GM12878 (cell line): ENCODE data around the gene TIGAR. TPM values are rescaled to one million over a fixed set of nuclear protein-coding genes. Genes with fewer than 3 reads are reported as not detected.

Source experiments
- ATAC-seq: fragments of 200-7000 bp; cut with Tn5 transposase; 3 replicates; pipeline ENCODE4 v1.9.1; 2020; ENCODE audit warnings: mild to moderate bottlenecking, moderate library complexity
- BruUV-seq: library from RNA; stranded (reverse); fragments of 400-500 nt; replicated peaks from 2 replicates; lab custom pipeline; 2021; lab: Mats Ljungman, UMichigan
- CTCF ChIA-PET: fragments of 300-600 bp; sonication (Branson Sonifier 250); formaldehyde crosslinking; extraction: SDS; loops from one replicate; lab custom pipeline; 2021; ENCODE audit warnings: inconsistent platforms; lab: Yijun Ruan, JAX
- POLR2A ChIA-PET: fragments of 350-600 bp; formaldehyde crosslinking; extraction: SDS; loops from one replicate; lab custom pipeline; 2021; ENCODE audit warnings: inconsistent platforms; lab: Charles Lee
- RAD21 ChIA-PET: fragments of 300-600 bp; sonication (Branson Sonifier 250); formaldehyde crosslinking; loops from one replicate; lab custom pipeline; 2023; ENCODE audit warnings: antibody characterized with exemption; ENCODE audit not compliant: unreplicated experiment; lab: Charles Lee
- SMC1A ChIA-PET: fragments of 300-600 bp; sonication (Branson Sonifier 250); formaldehyde crosslinking; loops from one replicate; lab custom pipeline; 2023; ENCODE audit not compliant: unreplicated experiment, uncharacterized antibody; lab: Charles Lee
- DNase-seq: peaks from one replicate; pipeline ENCODE4 v3.0.0-alpha.2; 2011; ENCODE audit warnings: low read depth, low spot score
- FAIRE-seq: peaks from 3 replicates; lab custom pipeline; 2011; peaks lifted over from hg19 to GRCh38; lab: Jason Lieb, UNC
- H2AFZ ChIP-seq: 2 replicates; pipeline ENCODE4 v1.6.0; 2011; ENCODE audit warnings: low read depth, low read length, control low read depth; ENCODE audit not compliant: control insufficient read depth
- H3K27ac ChIP-seq: 2 replicates; pipeline ENCODE4 v1.5.1; 2011; ENCODE audit warnings: control low read depth; ENCODE audit not compliant: control insufficient read depth, insufficient read depth
- H3K27me3 ChIP-seq, 2 experiments: replicated peaks in 1 of 2; 2 replicates each; pipeline versions ENCODE4 v1.6.0 to v1.6.1; 2011; ENCODE audit warnings: low read length in 1 of 2; ENCODE audit not compliant: control insufficient read depth in 2 of 2, insufficient read depth in 2 of 2
- H3K36me3 ChIP-seq, 2 experiments: 2 replicates each; pipeline ENCODE4 v1.5.1; 2011; ENCODE audit warnings: low read length in 1 of 2; ENCODE audit not compliant: control insufficient read depth in 2 of 2, insufficient read depth in 2 of 2
- H3K4me1 ChIP-seq: 2 replicates; pipeline ENCODE4 v1.6.1; 2011; ENCODE audit warnings: mild to moderate bottlenecking, low read length, moderate library complexity, mixed read lengths; ENCODE audit not compliant: control insufficient read depth, insufficient read depth
- H3K4me2 ChIP-seq: 2 replicates; pipeline ENCODE4 v1.6.0; 2011; ENCODE audit warnings: control low read depth; ENCODE audit not compliant: control insufficient read depth, insufficient read depth
- H3K4me3 ChIP-seq: fragments of 200-600 bp; sonication (generic); 2 replicates; pipeline ENCODE4 v1.5.1; 2016
- H3K79me2 ChIP-seq: 2 replicates; pipeline ENCODE4 v1.6.0; 2011; ENCODE audit warnings: low read length; ENCODE audit not compliant: control insufficient read depth, insufficient read depth
- H3K9ac ChIP-seq: 2 replicates; pipeline ENCODE4 v1.8.0; 2011; ENCODE audit warnings: low read length, control low read depth, mixed read lengths; ENCODE audit not compliant: control insufficient read depth, insufficient read depth
- H3K9me3 ChIP-seq: replicated peaks from 3 replicates; pipeline ENCODE4 v1.5.1; 2011; ENCODE audit warnings: mild to moderate bottlenecking, low read length; ENCODE audit not compliant: control insufficient read depth, insufficient read depth
- H4K20me1 ChIP-seq: 2 replicates; pipeline ENCODE4 v1.6.0; 2011; ENCODE audit not compliant: control insufficient read depth, insufficient read depth
- CBX5 ChIP-seq: sonication (generic); IDR thresholded peaks from 2 replicates; pipeline ENCODE4 v1.6.1; 2016; ENCODE audit warnings: low read depth, moderate library complexity, mild to moderate bottlenecking, inconsistent platforms
- ETV6 ChIP-seq, 2 experiments: fragments of 450-650 bp in 1 of 2; IDR thresholded peaks in 1 of 2; conservative IDR thresholded peaks in 1 of 2; 2 replicates each; pipeline ENCODE4 v1.6.1; 2014; ENCODE audit warnings: antibody characterized with exemption in 1 of 2, borderline replicate concordance in 1 of 2, low read depth in 1 of 2, mild to moderate bottlenecking in 1 of 2, moderate library complexity in 1 of 2
- JUNB ChIP-seq: IDR thresholded peaks from 2 replicates; pipeline ENCODE4 v1.6.1; 2016; ENCODE audit warnings: antibody characterized with exemption, mild to moderate bottlenecking
- KLF5 ChIP-seq: fragments of 450-650 bp; IDR thresholded peaks from 2 replicates; pipeline ENCODE4 v1.6.1; 2014; ENCODE audit warnings: mild to moderate bottlenecking; ENCODE audit not compliant: partially characterized antibody
- NFXL1 ChIP-seq: fragments of 450-650 bp; IDR thresholded peaks from 2 replicates; pipeline ENCODE4 v1.6.1; 2017; ENCODE audit warnings: antibody characterized with exemption, mild to moderate bottlenecking, borderline replicate concordance
- NR2C2 ChIP-seq: IDR thresholded peaks from 2 replicates; pipeline ENCODE4 v1.6.1; 2011; ENCODE audit warnings: borderline replicate concordance, low read depth; ENCODE audit not compliant: control insufficient read depth, insufficient read length
- RAD51 ChIP-seq: fragments of 450-650 bp; IDR thresholded peaks from 2 replicates; pipeline ENCODE4 v1.6.1; 2016; ENCODE audit warnings: moderate library complexity, mild to moderate bottlenecking, inconsistent platforms
- SREBF2 ChIP-seq: IDR thresholded peaks from 2 replicates; pipeline ENCODE4 v1.6.1; 2012; ENCODE audit warnings: mild to moderate bottlenecking, low read length
- WGBS: methylation state at CpG from one replicate; pipeline ENCODE4 v1.1.6; 2016; ENCODE audit warnings: low lambda C conversion rate; ENCODE audit not compliant: insufficient replicate concordance, insufficient coverage; ENCODE audit errors: missing lambda C conversion rate; 5-methylcytosine and 5-hydroxymethylcytosine counted together
- in situ Hi-C: fragments of 300-500 bp; cut with MboI; formaldehyde crosslinking; loops from 9 replicates; pipeline ENCODE4 v1.14.3; 2018; ENCODE audit warnings: mixed read lengths
- intact Hi-C: fragments of 100-400 bp; cut with micrococcal nuclease; formaldehyde crosslinking; loops from one replicate; pipeline ENCODE4 v1.14.2; 2022; ENCODE audit not compliant: unreplicated experiment
- polyA plus RNA-seq, 11 experiments: library from polyadenylated mRNA; depleted of rRNA in 4 of 11; unstranded in 6 of 11; stranded (reverse) in 5 of 11; fragments of >200 nt; fragmentation: Nextera tagmentation in 4 of 11; fragmentation: Illumina TruSeq in 1 of 11; extraction: Ambion mirVana in 4 of 11; extraction: Trizol in 1 of 11; gene quantifications; 1 replicate in 1 of 11; 2 replicates in 10 of 11; pipeline versions ENCODE4 v1.2.1 to v1.2.3, GENCODE V29; 2011 to 2016; ENCODE audit warnings: inconsistent platforms in 2 of 11, missing spikeins in 2 of 11, low read depth in 1 of 11
- total RNA-seq, 4 experiments: library from RNA; depleted of rRNA in 3 of 4; stranded (reverse); fragments of >200 nt in 3 of 4; fragmentation: Illumina TruSeq in 1 of 4; extraction: Trizol in 1 of 4; gene quantifications; 2 replicates each; pipeline versions ENCODE4 v1.2.1 to v1.2.3, GENCODE V29; 2013 to 2021
- TF ChIP-seq, protein P1 (sequence below), 3 experiments: IDR thresholded peaks in 2 of 3; conservative IDR thresholded peaks in 1 of 3; 2 replicates each; pipeline ENCODE4 v1.5.1; 2011; ENCODE audit warnings: low read depth in 3 of 3, low read length in 3 of 3, mild to moderate bottlenecking in 3 of 3, control low read depth in 2 of 3, moderate library complexity in 2 of 3, inconsistent platforms in 1 of 3, mixed read lengths in 1 of 3; ENCODE audit not compliant: control insufficient read depth in 2 of 3, insufficient read depth in 1 of 3; ENCODE audit errors: extremely low read depth in 1 of 3
- TF ChIP-seq, protein P2 (sequence below): fragments of 150-350 bp; IDR thresholded peaks from 2 replicates; pipeline ENCODE4 v1.6.1; 2016; ENCODE audit warnings: low read depth, low read length

The TIGAR gene
- total and polyA plus RNA-seq, 10 of the 15 experiments (the other 5 are each of a cell fraction or from before 2014, with no cell fraction given) = 7.6 to 45.7 (median 16.5) TPM

DNA sequence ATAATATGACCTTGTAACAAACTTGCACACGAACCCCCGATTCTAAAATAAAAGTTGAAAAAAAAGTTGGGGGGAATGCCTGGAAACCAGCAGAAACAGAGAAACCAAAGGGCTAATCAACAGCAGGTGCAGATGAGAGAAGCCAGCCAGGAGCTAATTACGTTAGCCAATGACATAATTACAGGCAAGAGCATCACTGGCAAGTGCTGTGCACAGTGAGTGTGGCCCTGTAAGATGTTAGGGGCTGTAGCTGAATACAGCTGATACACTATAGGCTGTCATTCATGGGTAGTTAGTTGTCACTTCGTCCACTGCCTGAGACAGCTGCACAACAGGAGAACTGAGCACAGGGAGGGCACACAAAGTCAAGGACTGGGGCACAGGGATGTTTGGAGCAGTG, 65.8 kb downstream of the TIGAR start (continued):
- TF ChIP-seq, protein P1, sequence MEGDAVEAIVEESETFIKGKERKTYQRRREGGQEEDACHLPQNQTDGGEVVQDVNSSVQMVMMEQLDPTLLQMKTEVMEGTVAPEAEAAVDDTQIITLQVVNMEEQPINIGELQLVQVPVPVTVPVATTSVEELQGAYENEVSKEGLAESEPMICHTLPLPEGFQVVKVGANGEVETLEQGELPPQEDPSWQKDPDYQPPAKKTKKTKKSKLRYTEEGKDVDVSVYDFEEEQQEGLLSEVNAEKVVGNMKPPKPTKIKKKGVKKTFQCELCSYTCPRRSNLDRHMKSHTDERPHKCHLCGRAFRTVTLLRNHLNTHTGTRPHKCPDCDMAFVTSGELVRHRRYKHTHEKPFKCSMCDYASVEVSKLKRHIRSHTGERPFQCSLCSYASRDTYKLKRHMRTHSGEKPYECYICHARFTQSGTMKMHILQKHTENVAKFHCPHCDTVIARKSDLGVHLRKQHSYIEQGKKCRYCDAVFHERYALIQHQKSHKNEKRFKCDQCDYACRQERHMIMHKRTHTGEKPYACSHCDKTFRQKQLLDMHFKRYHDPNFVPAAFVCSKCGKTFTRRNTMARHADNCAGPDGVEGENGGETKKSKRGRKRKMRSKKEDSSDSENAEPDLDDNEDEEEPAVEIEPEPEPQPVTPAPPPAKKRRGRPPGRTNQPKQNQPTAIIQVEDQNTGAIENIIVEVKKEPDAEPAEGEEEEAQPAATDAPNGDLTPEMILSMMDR (IDR thresholded peaks at IDR 0.05 in 2 of 3, conservative IDR thresholded peaks at IDR 0.05 in 1 of 3; ENCODE audit: control insufficient read depth in 2 of 3, extremely low read depth in 1 of 3, insufficient read depth in 1 of 3, low read depth in 3 of 3, low read length in 3 of 3) = no peak
- TF ChIP-seq RAD51 = no peak
- no peak for TF ChIP-seq ETV6 (conservative IDR thresholded peaks at IDR 0.05 in 1 of 2, IDR thresholded peaks at IDR 0.05 in 1 of 2; ENCODE audit: borderline replicate concordance in 1 of 2, low read depth in 1 of 2)
- no peak for TF ChIP-seq CBX5

DNA sequence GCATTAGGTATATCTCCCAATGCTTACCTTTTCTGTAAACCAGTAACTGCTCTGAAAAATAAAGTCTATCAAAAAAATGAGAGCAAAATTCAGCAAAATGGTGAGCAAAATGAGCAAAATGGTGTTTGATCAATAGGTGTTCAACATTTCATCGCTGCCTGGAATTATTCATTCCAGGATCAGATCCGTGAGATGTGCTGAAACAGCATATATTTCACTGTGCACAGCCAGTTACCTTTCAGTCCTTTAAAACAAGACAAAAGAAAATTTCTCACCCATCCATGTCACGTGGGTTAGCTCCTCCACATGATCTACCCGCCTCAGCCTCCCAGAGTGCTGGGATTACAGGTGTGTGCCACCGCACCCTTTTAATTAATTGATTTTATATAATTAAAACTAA, 66.6 kb downstream of the TIGAR start:
- no TSS peak for BruUV-seq
- no peak for FAIRE-seq
- Histone ChIP-seq H3K27me3 (peaks cover 0 to 3% of the 10 kb centered on the region in 2 experiments; a peak in 3 of 4 replicates), H4K20me1 (no peaks in the 10 kb centered on the region)
- RAD21 ChIA-PET = no interaction called here
- ATAC-seq = no peak
- TF ChIP-seq RAD51 (no peak), KLF5 (no peak), NR2C2 (no peak), NFXL1 (no peak), SREBF2 (no peak), JUNB (no peak)
- TF ChIP-seq, protein P2, sequence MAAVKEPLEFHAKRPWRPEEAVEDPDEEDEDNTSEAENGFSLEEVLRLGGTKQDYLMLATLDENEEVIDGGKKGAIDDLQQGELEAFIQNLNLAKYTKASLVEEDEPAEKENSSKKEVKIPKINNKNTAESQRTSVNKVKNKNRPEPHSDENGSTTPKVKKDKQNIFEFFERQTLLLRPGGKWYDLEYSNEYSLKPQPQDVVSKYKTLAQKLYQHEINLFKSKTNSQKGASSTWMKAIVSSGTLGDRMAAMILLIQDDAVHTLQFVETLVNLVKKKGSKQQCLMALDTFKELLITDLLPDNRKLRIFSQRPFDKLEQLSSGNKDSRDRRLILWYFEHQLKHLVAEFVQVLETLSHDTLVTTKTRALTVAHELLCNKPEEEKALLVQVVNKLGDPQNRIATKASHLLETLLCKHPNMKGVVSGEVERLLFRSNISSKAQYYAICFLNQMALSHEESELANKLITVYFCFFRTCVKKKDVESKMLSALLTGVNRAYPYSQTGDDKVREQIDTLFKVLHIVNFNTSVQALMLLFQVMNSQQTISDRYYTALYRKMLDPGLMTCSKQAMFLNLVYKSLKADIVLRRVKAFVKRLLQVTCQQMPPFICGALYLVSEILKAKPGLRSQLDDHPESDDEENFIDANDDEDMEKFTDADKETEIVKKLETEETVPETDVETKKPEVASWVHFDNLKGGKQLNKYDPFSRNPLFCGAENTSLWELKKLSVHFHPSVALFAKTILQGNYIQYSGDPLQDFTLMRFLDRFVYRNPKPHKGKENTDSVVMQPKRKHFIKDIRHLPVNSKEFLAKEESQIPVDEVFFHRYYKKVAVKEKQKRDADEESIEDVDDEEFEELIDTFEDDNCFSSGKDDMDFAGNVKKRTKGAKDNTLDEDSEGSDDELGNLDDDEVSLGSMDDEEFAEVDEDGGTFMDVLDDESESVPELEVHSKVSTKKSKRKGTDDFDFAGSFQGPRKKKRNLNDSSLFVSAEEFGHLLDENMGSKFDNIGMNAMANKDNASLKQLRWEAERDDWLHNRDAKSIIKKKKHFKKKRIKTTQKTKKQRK = no peak
- TF ChIP-seq, all 136 proteins: peak for 0
- H3K27ac ChIP-seq = no peak overlapping the region
- in situ Hi-C loops (no loop called here), intact Hi-C loops (no loop called here)
- no peak overlapping the region for H3K4me3 ChIP-seq
- no peaks in the 10 kb centered on the region for H3K4me1 ChIP-seq
- 31% methylated on average over 5 of the region's 5 CpGs for WGBS
- ChIA-PET CTCF (no interaction called here), SMC1A (interaction anchor here (0.8 to 1.6 kb wide), 2 partner anchors 29 to 139 kb away, joined by 3 read pairs; no protein-coding TSS in a partner anchor), POLR2A (no interaction called here)
- H2AFZ ChIP-seq = no peak overlapping the region
- DNase-seq = no peak
- H3K9ac ChIP-seq = no peak overlapping the region
- no peaks in the 10 kb centered on the region for H3K9me3 ChIP-seq
- H3K79me2 ChIP-seq = no peaks in the 10 kb centered on the region
- H3K36me3 ChIP-seq = no peaks in the 10 kb centered on the region
- H3K4me2 ChIP-seq = no peak overlapping the region
